ENCODE results near the gene NCAPD2.

GRCh38 chr12:6451348-6452244 lies 42.3 kb upstream of the NCAPD2 start, which contains the start of gene TAPBPL:
- TF ChIP-seq, protein P1, sequence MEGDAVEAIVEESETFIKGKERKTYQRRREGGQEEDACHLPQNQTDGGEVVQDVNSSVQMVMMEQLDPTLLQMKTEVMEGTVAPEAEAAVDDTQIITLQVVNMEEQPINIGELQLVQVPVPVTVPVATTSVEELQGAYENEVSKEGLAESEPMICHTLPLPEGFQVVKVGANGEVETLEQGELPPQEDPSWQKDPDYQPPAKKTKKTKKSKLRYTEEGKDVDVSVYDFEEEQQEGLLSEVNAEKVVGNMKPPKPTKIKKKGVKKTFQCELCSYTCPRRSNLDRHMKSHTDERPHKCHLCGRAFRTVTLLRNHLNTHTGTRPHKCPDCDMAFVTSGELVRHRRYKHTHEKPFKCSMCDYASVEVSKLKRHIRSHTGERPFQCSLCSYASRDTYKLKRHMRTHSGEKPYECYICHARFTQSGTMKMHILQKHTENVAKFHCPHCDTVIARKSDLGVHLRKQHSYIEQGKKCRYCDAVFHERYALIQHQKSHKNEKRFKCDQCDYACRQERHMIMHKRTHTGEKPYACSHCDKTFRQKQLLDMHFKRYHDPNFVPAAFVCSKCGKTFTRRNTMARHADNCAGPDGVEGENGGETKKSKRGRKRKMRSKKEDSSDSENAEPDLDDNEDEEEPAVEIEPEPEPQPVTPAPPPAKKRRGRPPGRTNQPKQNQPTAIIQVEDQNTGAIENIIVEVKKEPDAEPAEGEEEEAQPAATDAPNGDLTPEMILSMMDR (IDR thresholded peaks at IDR 0.05) = no peak
- TF ChIP-seq POLR2A (IDR thresholded peaks at IDR 0.05) (no peak), POLR2AphosphoS5 (IDR thresholded peaks at IDR 0.05) (peak; percentile 3 to 69 (median 58))
